HepG2 (cell line): ENCODE measurements around the gene EEIG1. TPM values are rescaled to one million over a fixed set of nuclear protein-coding genes. Genes with fewer than 3 reads are reported as not detected.
A peak's percentile ranks its signal among the peaks of the same experiment; 100 is the strongest.

Source experiments
- DPF2 ChIP-seq: sonication (generic); formaldehyde crosslinking; IDR thresholded peaks from 2 replicates; pipeline ENCODE4 v1.4.0; 2020; ENCODE audit warnings: mild to moderate bottlenecking, low read depth, missing genetic modification reagents, borderline replicate concordance
- EP300 ChIP-seq, 3 experiments: sonication (generic) in 1 of 3; formaldehyde crosslinking in 1 of 3; IDR thresholded peaks; 2 replicates each; pipeline versions ENCODE4 v1.5.1 to v1.6.1; 2011 to 2020; ENCODE audit warnings: low read depth in 2 of 3, low read length in 2 of 3, borderline replicate concordance in 1 of 3, improper control_type of control experiment in 1 of 3, mild to moderate bottlenecking in 1 of 3, missing genetic modification reagents in 1 of 3, moderate library complexity in 1 of 3
- GABPA ChIP-seq, 2 experiments: IDR thresholded peaks; 2 replicates each; pipeline ENCODE4 v1.6.1; 2011 to 2016; ENCODE audit warnings: low read depth in 2 of 2, low read length in 1 of 2, missing biosample characterization in 1 of 2, missing genetic modification characterization in 1 of 2
- HHEX ChIP-seq: IDR thresholded peaks from 2 replicates; pipeline ENCODE4 v1.6.1; 2016; ENCODE audit warnings: control low read depth
- KMT2B ChIP-seq: IDR thresholded peaks from 2 replicates; pipeline ENCODE4 v1.6.1; 2016; ENCODE audit warnings: missing genetic modification reagents, missing compliant biosample characterization
- MTA3 ChIP-seq: sonication (generic); formaldehyde crosslinking; IDR thresholded peaks from 2 replicates; pipeline ENCODE4 v1.4.0; 2020; ENCODE audit warnings: missing genetic modification reagents
- MTF1 ChIP-seq: sonication (generic); formaldehyde crosslinking; IDR thresholded peaks from 2 replicates; pipeline ENCODE4 v1.5.0; 2020; ENCODE audit warnings: missing genetic modification reagents
- NR1H2 ChIP-seq: sonication (generic); formaldehyde crosslinking; IDR thresholded peaks from 2 replicates; pipeline ENCODE4 v1.8.1; 2022; ENCODE audit warnings: low read depth, missing genetic modification reagents, borderline replicate concordance
- SMARCC2 ChIP-seq: fragments of 450-650 bp; IDR thresholded peaks from 2 replicates; pipeline ENCODE4 v1.6.1; 2017; ENCODE audit warnings: antibody characterized with exemption, mild to moderate bottlenecking
- ZNF101 ChIP-seq: sonication (generic); formaldehyde crosslinking; IDR thresholded peaks from 2 replicates; pipeline ENCODE4 v1.4.0; 2020; ENCODE audit warnings: mild to moderate bottlenecking, low read depth, missing genetic modification reagents, borderline replicate concordance
- ZNF251 ChIP-seq: sonication (generic); formaldehyde crosslinking; IDR thresholded peaks from 2 replicates; pipeline ENCODE4 v1.9.0; 2021; ENCODE audit warnings: mild to moderate bottlenecking, missing genetic modification reagents
- ZNF460 ChIP-seq: sonication (generic); formaldehyde crosslinking; IDR thresholded peaks from 2 replicates; pipeline ENCODE4 v1.5.1; 2020; ENCODE audit warnings: missing genetic modification reagents, mild to moderate bottlenecking, borderline replicate concordance
- ZNF75D ChIP-seq: sonication (generic); formaldehyde crosslinking; IDR thresholded peaks from 2 replicates; pipeline ENCODE4 v1.8.1; 2023; ENCODE audit warnings: missing genetic modification reagents, mild to moderate bottlenecking, borderline replicate concordance
- polyA plus RNA-seq, 8 experiments: library from polyadenylated mRNA; depleted of rRNA in 3 of 8; stranded (reverse) in 7 of 8; unstranded in 1 of 8; fragments of >200 nt; fragmentation: Illumina TruSeq in 4 of 8; extraction: Trizol in 4 of 8; gene quantifications; 2 replicates each; pipeline versions ENCODE4 v1.2.1 to v1.2.3, GENCODE V29; 2011 to 2016; ENCODE audit warnings: low read depth in 4 of 8, missing spikeins in 1 of 8, mixed read lengths in 1 of 8; ENCODE audit not compliant: insufficient read depth in 1 of 8
- total RNA-seq, 5 experiments: library from RNA; depleted of rRNA; stranded (reverse); fragments of >200 nt; fragmentation: Illumina TruSeq; extraction: Trizol; gene quantifications; 2 replicates each; pipeline ENCODE4 v1.2.3, GENCODE V29; 2016; ENCODE audit warnings: low read depth in 1 of 5
- TF ChIP-seq, protein P1 (sequence below): sonication (generic); formaldehyde crosslinking; IDR thresholded peaks from 2 replicates; pipeline ENCODE4 v1.4.0; 2020; ENCODE audit warnings: mild to moderate bottlenecking, missing genetic modification reagents, borderline replicate concordance
- TF ChIP-seq, protein P2 (sequence below): sonication (generic); formaldehyde crosslinking; IDR thresholded peaks from 2 replicates; pipeline ENCODE4 v1.5.1; 2020; ENCODE audit warnings: missing genetic modification reagents, mild to moderate bottlenecking, borderline replicate concordance
- TF ChIP-seq, protein P3 (sequence below): sonication (generic); formaldehyde crosslinking; IDR thresholded peaks from 2 replicates; pipeline ENCODE4 v1.5.1; 2020; ENCODE audit warnings: mild to moderate bottlenecking, missing genetic modification reagents, moderate library complexity
- TF ChIP-seq, protein P4 (sequence below): sonication (generic); formaldehyde crosslinking; IDR thresholded peaks from 2 replicates; pipeline ENCODE4 v1.5.0; 2020; ENCODE audit warnings: missing genetic modification reagents
- TF ChIP-seq, protein P5 (sequence below): sonication (generic); formaldehyde crosslinking; IDR thresholded peaks from 2 replicates; pipeline ENCODE4 v1.5.0; 2020; ENCODE audit warnings: missing genetic modification reagents

The EEIG1 gene
- total and polyA plus RNA-seq, 2 of the 13 experiments (the other 11 are each of a cell fraction or from before 2014, with no cell fraction given): 16.6 to 25.2 TPM

DNA sequence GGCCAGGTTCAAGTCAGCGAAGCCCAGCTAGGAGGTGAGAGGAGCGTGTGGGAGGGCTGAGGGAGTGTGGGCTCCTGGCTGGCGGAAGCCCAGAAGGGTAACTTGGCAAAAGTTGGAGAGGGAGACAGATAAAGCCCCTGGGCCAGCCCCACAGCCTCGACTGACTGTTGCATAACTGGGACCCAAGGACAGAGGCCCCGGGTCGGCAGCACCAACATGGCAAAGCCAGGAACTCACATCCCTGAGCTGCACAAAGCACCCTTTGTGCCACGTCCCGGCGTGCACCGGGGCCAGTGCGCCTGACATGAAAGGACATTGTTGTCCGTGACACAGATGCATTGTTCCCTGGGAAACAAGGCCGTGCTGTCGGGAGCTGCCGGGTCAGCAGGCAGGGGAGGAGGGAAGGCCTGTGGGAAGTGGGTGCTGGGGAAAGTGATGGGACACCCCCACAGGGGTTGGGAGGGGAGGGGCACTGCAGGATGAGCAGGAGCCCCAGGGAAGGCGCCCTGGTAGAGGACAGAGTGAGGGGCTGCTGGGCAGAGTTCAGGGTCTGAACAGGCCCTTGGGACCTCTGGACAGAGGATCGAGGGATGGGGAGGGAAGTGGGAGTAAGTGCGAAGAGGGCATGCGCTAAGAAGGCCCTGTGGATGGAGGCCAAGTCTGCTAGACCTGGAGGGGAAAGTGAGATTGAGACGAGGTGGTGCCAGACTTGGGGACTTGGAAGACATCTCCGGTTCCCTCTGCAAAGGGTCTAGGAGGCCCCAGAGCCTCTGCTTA, 30.1 kb downstream of the EEIG1 start (continued):
- TF ChIP-seq, protein P1, sequence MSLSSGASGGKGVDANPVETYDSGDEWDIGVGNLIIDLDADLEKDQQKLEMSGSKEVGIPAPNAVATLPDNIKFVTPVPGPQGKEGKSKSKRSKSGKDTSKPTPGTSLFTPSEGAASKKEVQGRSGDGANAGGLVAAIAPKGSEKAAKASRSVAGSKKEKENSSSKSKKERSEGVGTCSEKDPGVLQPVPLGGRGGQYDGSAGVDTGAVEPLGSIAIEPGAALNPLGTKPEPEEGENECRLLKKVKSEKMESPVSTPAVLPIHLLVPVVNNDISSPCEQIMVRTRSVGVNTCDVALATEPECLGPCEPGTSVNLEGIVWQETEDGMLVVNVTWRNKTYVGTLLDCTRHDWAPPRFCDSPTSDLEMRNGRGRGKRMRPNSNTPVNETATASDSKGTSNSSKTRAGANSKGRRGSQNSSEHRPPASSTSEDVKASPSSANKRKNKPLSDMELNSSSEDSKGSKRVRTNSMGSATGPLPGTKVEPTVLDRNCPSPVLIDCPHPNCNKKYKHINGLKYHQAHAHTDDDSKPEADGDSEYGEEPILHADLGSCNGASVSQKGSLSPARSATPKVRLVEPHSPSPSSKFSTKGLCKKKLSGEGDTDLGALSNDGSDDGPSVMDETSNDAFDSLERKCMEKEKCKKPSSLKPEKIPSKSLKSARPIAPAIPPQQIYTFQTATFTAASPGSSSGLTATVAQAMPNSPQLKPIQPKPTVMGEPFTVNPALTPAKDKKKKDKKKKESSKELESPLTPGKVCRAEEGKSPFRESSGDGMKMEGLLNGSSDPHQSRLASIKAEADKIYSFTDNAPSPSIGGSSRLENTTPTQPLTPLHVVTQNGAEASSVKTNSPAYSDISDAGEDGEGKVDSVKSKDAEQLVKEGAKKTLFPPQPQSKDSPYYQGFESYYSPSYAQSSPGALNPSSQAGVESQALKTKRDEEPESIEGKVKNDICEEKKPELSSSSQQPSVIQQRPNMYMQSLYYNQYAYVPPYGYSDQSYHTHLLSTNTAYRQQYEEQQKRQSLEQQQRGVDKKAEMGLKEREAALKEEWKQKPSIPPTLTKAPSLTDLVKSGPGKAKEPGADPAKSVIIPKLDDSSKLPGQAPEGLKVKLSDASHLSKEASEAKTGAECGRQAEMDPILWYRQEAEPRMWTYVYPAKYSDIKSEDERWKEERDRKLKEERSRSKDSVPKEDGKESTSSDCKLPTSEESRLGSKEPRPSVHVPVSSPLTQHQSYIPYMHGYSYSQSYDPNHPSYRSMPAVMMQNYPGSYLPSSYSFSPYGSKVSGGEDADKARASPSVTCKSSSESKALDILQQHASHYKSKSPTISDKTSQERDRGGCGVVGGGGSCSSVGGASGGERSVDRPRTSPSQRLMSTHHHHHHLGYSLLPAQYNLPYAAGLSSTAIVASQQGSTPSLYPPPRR (CRISPR knock-in tag): peak; percentile 90
- TF ChIP-seq ZNF460 (CRISPR knock-in tag): peak; percentile 77; the same call in 1 of the 2 replicates
- no peak for TF ChIP-seq ZNF251 (CRISPR knock-in tag)
- peak; percentile 47; the same call in 1 of the 2 replicates for TF ChIP-seq KMT2B (CRISPR knock-in tag)
- no peak for TF ChIP-seq GABPA (IDR thresholded peaks at IDR 0.05; ENCODE audit: low read depth, low read length)
- no peak for TF ChIP-seq GABPA (CRISPR knock-in tag; IDR thresholded peaks at IDR 0.05; ENCODE audit: low read depth)
- TF ChIP-seq, protein P2, sequence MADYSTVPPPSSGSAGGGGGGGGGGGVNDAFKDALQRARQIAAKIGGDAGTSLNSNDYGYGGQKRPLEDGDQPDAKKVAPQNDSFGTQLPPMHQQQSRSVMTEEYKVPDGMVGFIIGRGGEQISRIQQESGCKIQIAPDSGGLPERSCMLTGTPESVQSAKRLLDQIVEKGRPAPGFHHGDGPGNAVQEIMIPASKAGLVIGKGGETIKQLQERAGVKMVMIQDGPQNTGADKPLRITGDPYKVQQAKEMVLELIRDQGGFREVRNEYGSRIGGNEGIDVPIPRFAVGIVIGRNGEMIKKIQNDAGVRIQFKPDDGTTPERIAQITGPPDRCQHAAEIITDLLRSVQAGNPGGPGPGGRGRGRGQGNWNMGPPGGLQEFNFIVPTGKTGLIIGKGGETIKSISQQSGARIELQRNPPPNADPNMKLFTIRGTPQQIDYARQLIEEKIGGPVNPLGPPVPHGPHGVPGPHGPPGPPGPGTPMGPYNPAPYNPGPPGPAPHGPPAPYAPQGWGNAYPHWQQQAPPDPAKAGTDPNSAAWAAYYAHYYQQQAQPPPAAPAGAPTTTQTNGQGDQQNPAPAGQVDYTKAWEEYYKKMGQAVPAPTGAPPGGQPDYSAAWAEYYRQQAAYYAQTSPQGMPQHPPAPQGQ (CRISPR knock-in tag): 0 out of 2 replicates have a peak, but pooled peaks have one; percentile 83
- TF ChIP-seq, protein P3, sequence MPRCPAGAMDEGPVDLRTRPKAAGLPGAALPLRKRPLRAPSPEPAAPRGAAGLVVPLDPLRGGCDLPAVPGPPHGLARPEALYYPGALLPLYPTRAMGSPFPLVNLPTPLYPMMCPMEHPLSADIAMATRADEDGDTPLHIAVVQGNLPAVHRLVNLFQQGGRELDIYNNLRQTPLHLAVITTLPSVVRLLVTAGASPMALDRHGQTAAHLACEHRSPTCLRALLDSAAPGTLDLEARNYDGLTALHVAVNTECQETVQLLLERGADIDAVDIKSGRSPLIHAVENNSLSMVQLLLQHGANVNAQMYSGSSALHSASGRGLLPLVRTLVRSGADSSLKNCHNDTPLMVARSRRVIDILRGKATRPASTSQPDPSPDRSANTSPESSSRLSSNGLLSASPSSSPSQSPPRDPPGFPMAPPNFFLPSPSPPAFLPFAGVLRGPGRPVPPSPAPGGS (CRISPR knock-in tag): peak; percentile 89; the same call in 1 of the 2 replicates
- no peak for TF ChIP-seq HHEX (CRISPR knock-in tag)
- TF ChIP-seq DPF2 (CRISPR knock-in tag): peak; percentile 81; the same call in 1 of the 2 replicates
- TF ChIP-seq MTF1 (CRISPR knock-in tag): no peak
- no peak for TF ChIP-seq SMARCC2
- no peak for TF ChIP-seq MTA3 (CRISPR knock-in tag)
- no peak for TF ChIP-seq NR1H2 (CRISPR knock-in tag)
- TF ChIP-seq ZNF75D: no peak
- TF ChIP-seq, protein P4, sequence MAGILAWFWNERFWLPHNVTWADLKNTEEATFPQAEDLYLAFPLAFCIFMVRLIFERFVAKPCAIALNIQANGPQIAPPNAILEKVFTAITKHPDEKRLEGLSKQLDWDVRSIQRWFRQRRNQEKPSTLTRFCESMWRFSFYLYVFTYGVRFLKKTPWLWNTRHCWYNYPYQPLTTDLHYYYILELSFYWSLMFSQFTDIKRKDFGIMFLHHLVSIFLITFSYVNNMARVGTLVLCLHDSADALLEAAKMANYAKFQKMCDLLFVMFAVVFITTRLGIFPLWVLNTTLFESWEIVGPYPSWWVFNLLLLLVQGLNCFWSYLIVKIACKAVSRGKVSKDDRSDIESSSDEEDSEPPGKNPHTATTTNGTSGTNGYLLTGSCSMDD (CRISPR knock-in tag): no peak
- TF ChIP-seq, protein P5, sequence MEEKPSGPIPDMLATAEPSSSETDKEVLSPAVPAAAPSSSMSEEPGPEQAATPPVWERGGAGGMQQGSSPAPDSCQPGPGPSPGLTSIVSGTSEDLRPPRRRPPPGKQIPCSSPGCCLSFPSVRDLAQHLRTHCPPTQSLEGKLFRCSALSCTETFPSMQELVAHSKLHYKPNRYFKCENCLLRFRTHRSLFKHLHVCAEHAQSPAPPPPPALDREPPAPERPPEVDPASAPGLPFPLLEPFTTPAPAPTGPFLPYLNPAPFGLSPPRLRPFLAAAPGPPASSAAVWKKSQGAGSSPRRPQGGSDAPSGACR (CRISPR knock-in tag): peak; percentile 96
- TF ChIP-seq EP300 (IDR thresholded peaks at IDR 0.05; ENCODE audit: low read depth in 2 of 2, low read length in 2 of 2): peak in 1 of 2 experiments; percentile 84; a peak in 2 of 4 replicates
- peak; percentile 88 for TF ChIP-seq EP300 (CRISPR knock-in tag; IDR thresholded peaks at IDR 0.05; ENCODE audit: borderline replicate concordance)
- TF ChIP-seq ZNF101 (CRISPR knock-in tag): no peak
